HepG2 (cell line): ENCODE data around the gene DCTN1. TPM values are rescaled to one million over a fixed set of nuclear protein-coding genes. Genes with fewer than 3 reads are reported as not detected.

Experiments used
- BORCS8-MEF2B ChIP-seq: sonication (generic); formaldehyde crosslinking; IDR thresholded peaks from 2 replicates; pipeline ENCODE4 v1.8.0; 2022; ENCODE audit warnings: mild to moderate bottlenecking, missing genetic modification reagents
- HNF4G ChIP-seq, 2 experiments: sonication (generic) in 1 of 2; formaldehyde crosslinking in 1 of 2; IDR thresholded peaks; 2 replicates each; pipeline versions ENCODE4 v1.4.0 to v1.6.1; 2011 to 2020; ENCODE audit warnings: borderline replicate concordance in 2 of 2, low read depth in 2 of 2, mild to moderate bottlenecking in 2 of 2, low read length in 1 of 2, missing genetic modification reagents in 1 of 2, moderate library complexity in 1 of 2
- NFIB ChIP-seq: sonication (generic); formaldehyde crosslinking; IDR thresholded peaks from 2 replicates; pipeline ENCODE4 v1.9.0; 2021; ENCODE audit warnings: missing genetic modification reagents, mild to moderate bottlenecking, borderline replicate concordance
- SNAPC4 ChIP-seq: sonication (generic); formaldehyde crosslinking; IDR thresholded peaks from 2 replicates; pipeline ENCODE4 v1.4.0; 2020; ENCODE audit warnings: mild to moderate bottlenecking, missing genetic modification reagents
- ZBTB21 ChIP-seq: sonication (generic); formaldehyde crosslinking; IDR thresholded peaks from 2 replicates; pipeline ENCODE4 v1.4.0; 2020; ENCODE audit warnings: missing genetic modification reagents
- ZNF850 ChIP-seq: sonication (generic); formaldehyde crosslinking; conservative IDR thresholded peaks from 2 replicates; pipeline ENCODE4 v1.9.0; 2021; ENCODE audit warnings: mild to moderate bottlenecking, missing genetic modification reagents
- polyA plus RNA-seq, 8 experiments: library from polyadenylated mRNA; depleted of rRNA in 3 of 8; stranded (reverse) in 7 of 8; unstranded in 1 of 8; fragments of >200 nt; fragmentation: Illumina TruSeq in 4 of 8; extraction: Trizol in 4 of 8; gene quantifications; 2 replicates each; pipeline versions ENCODE4 v1.2.1 to v1.2.3, GENCODE V29; 2011 to 2016; ENCODE audit warnings: low read depth in 4 of 8, missing spikeins in 1 of 8, mixed read lengths in 1 of 8; ENCODE audit not compliant: insufficient read depth in 1 of 8
- total RNA-seq, 5 experiments: library from RNA; depleted of rRNA; stranded (reverse); fragments of >200 nt; fragmentation: Illumina TruSeq; extraction: Trizol; gene quantifications; 2 replicates each; pipeline ENCODE4 v1.2.3, GENCODE V29; 2016; ENCODE audit warnings: low read depth in 1 of 5
- TF ChIP-seq, protein P1 (sequence below): sonication (generic); formaldehyde crosslinking; IDR thresholded peaks from 2 replicates; pipeline ENCODE4 v1.5.0; 2020; ENCODE audit warnings: missing genetic modification reagents
- TF ChIP-seq, protein P2 (sequence below): sonication (generic); formaldehyde crosslinking; IDR thresholded peaks from 2 replicates; pipeline ENCODE4 v1.8.0; 2022; ENCODE audit warnings: mild to moderate bottlenecking, missing genetic modification reagents

DCTN1 gene
- total and polyA plus RNA-seq, 2 of the 13 experiments (the other 11 are each of a cell fraction or from before 2014, with no cell fraction given): 73.2 to 122 TPM

- TF ChIP-seq, protein P1, sequence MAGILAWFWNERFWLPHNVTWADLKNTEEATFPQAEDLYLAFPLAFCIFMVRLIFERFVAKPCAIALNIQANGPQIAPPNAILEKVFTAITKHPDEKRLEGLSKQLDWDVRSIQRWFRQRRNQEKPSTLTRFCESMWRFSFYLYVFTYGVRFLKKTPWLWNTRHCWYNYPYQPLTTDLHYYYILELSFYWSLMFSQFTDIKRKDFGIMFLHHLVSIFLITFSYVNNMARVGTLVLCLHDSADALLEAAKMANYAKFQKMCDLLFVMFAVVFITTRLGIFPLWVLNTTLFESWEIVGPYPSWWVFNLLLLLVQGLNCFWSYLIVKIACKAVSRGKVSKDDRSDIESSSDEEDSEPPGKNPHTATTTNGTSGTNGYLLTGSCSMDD: no peak
- TF ChIP-seq, protein P2, sequence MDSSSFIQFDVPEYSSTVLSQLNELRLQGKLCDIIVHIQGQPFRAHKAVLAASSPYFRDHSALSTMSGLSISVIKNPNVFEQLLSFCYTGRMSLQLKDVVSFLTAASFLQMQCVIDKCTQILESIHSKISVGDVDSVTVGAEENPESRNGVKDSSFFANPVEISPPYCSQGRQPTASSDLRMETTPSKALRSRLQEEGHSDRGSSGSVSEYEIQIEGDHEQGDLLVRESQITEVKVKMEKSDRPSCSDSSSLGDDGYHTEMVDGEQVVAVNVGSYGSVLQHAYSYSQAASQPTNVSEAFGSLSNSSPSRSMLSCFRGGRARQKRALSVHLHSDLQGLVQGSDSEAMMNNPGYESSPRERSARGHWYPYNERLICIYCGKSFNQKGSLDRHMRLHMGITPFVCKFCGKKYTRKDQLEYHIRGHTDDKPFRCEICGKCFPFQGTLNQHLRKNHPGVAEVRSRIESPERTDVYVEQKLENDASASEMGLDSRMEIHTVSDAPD (CRISPR knock-in tag): no peak
- TF ChIP-seq ZBTB21 (CRISPR knock-in tag) (no peak), BORCS8-MEF2B (CRISPR knock-in tag) (0 out of 2 replicates have a peak, but pooled peaks have one; percentile 57), NFIB (CRISPR knock-in tag) (no peak), HNF4G (IDR thresholded peaks at IDR 0.05; ENCODE audit: borderline replicate concordance, low read depth, low read length) (no peak), HNF4G (CRISPR knock-in tag; IDR thresholded peaks at IDR 0.05; ENCODE audit: borderline replicate concordance, low read depth) (no peak), SNAPC4 (no peak), ZNF850 (CRISPR knock-in tag) (no peak)
Observed at GRCh38 chr2:74428675-74429074, 48.6 kb upstream of the DCTN1 start (continued).
